Measurements from ENCODE around the gene DNAJB14.

DNA sequence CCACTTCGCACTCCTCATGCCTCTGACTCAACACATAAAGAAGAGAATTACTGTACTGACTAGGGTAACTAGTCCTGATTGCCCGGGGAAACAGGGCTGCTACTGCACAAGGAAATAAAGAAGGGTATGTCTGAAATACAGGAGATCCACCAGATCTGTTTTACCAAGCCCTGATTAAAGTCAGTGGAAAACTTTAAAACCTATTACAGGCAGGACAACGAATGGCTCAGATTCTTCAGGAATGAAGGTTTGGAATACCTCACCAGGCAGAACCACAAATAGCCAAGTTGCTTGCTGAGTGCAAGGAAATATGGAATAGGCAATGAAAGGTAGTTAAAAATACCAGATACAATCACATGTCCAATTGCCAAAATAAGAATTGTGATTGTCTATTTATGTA, 69.5 kb downstream of the DNAJB14 start:
- TF ChIP-seq POLR2A (IDR thresholded peaks at IDR 0.05; ENCODE audit: insufficient read depth in 1 of 2, low read depth in 2 of 2, low read length in 2 of 2) (no peak), MEIS2 (CRISPR knock-in tag; IDR thresholded peaks at IDR 0.05) (no peak), TAF1 (CRISPR knock-in tag; IDR thresholded peaks at IDR 0.05) (no peak), ETV6 (CRISPR knock-in tag; conservative IDR thresholded peaks at IDR 0.05) (no peak), SRSF1 (optimal IDR thresholded peaks at IDR 0.05; ENCODE audit: low read depth, low read length) (no peak), TBP (CRISPR knock-in tag; IDR thresholded peaks at IDR 0.05) (no peak)
- TF ChIP-seq, protein P1, sequence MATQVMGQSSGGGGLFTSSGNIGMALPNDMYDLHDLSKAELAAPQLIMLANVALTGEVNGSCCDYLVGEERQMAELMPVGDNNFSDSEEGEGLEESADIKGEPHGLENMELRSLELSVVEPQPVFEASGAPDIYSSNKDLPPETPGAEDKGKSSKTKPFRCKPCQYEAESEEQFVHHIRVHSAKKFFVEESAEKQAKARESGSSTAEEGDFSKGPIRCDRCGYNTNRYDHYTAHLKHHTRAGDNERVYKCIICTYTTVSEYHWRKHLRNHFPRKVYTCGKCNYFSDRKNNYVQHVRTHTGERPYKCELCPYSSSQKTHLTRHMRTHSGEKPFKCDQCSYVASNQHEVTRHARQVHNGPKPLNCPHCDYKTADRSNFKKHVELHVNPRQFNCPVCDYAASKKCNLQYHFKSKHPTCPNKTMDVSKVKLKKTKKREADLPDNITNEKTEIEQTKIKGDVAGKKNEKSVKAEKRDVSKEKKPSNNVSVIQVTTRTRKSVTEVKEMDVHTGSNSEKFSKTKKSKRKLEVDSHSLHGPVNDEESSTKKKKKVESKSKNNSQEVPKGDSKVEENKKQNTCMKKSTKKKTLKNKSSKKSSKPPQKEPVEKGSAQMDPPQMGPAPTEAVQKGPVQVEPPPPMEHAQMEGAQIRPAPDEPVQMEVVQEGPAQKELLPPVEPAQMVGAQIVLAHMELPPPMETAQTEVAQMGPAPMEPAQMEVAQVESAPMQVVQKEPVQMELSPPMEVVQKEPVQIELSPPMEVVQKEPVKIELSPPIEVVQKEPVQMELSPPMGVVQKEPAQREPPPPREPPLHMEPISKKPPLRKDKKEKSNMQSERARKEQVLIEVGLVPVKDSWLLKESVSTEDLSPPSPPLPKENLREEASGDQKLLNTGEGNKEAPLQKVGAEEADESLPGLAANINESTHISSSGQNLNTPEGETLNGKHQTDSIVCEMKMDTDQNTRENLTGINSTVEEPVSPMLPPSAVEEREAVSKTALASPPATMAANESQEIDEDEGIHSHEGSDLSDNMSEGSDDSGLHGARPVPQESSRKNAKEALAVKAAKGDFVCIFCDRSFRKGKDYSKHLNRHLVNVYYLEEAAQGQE (IDR thresholded peaks at IDR 0.05; ENCODE audit: borderline replicate concordance in 1 of 2, low read depth in 1 of 2, low read length in 2 of 2): no peak
- TF ChIP-seq, protein P2, sequence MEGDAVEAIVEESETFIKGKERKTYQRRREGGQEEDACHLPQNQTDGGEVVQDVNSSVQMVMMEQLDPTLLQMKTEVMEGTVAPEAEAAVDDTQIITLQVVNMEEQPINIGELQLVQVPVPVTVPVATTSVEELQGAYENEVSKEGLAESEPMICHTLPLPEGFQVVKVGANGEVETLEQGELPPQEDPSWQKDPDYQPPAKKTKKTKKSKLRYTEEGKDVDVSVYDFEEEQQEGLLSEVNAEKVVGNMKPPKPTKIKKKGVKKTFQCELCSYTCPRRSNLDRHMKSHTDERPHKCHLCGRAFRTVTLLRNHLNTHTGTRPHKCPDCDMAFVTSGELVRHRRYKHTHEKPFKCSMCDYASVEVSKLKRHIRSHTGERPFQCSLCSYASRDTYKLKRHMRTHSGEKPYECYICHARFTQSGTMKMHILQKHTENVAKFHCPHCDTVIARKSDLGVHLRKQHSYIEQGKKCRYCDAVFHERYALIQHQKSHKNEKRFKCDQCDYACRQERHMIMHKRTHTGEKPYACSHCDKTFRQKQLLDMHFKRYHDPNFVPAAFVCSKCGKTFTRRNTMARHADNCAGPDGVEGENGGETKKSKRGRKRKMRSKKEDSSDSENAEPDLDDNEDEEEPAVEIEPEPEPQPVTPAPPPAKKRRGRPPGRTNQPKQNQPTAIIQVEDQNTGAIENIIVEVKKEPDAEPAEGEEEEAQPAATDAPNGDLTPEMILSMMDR (CRISPR knock-in tag; IDR thresholded peaks at IDR 0.05): no peak
- TF ChIP-seq, protein P3, sequence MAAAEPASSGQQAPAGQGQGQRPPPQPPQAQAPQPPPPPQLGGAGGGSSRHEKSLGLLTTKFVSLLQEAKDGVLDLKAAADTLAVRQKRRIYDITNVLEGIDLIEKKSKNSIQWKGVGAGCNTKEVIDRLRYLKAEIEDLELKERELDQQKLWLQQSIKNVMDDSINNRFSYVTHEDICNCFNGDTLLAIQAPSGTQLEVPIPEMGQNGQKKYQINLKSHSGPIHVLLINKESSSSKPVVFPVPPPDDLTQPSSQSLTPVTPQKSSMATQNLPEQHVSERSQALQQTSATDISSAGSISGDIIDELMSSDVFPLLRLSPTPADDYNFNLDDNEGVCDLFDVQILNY (CRISPR knock-in tag; conservative IDR thresholded peaks at IDR 0.05): no peak
- TF ChIP-seq, protein P4, sequence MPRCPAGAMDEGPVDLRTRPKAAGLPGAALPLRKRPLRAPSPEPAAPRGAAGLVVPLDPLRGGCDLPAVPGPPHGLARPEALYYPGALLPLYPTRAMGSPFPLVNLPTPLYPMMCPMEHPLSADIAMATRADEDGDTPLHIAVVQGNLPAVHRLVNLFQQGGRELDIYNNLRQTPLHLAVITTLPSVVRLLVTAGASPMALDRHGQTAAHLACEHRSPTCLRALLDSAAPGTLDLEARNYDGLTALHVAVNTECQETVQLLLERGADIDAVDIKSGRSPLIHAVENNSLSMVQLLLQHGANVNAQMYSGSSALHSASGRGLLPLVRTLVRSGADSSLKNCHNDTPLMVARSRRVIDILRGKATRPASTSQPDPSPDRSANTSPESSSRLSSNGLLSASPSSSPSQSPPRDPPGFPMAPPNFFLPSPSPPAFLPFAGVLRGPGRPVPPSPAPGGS (CRISPR knock-in tag; IDR thresholded peaks at IDR 0.05): no peak

Measured in HepG2 (cell line).